GM10847 (cell line): ENCODE results near the gene RPTOR.
A peak's percentile ranks its signal among the peaks of the same experiment; 100 is the strongest.

Experiments used
- POLR2A ChIP-seq: IDR thresholded peaks from 2 replicates; pipeline ENCODE4 v1.6.1; 2011; ENCODE audit not compliant: insufficient read length; ENCODE audit errors: extremely low read depth

The RPTOR gene, protein sequence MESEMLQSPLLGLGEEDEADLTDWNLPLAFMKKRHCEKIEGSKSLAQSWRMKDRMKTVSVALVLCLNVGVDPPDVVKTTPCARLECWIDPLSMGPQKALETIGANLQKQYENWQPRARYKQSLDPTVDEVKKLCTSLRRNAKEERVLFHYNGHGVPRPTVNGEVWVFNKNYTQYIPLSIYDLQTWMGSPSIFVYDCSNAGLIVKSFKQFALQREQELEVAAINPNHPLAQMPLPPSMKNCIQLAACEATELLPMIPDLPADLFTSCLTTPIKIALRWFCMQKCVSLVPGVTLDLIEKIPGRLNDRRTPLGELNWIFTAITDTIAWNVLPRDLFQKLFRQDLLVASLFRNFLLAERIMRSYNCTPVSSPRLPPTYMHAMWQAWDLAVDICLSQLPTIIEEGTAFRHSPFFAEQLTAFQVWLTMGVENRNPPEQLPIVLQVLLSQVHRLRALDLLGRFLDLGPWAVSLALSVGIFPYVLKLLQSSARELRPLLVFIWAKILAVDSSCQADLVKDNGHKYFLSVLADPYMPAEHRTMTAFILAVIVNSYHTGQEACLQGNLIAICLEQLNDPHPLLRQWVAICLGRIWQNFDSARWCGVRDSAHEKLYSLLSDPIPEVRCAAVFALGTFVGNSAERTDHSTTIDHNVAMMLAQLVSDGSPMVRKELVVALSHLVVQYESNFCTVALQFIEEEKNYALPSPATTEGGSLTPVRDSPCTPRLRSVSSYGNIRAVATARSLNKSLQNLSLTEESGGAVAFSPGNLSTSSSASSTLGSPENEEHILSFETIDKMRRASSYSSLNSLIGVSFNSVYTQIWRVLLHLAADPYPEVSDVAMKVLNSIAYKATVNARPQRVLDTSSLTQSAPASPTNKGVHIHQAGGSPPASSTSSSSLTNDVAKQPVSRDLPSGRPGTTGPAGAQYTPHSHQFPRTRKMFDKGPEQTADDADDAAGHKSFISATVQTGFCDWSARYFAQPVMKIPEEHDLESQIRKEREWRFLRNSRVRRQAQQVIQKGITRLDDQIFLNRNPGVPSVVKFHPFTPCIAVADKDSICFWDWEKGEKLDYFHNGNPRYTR (N-terminal part only)

DNA sequence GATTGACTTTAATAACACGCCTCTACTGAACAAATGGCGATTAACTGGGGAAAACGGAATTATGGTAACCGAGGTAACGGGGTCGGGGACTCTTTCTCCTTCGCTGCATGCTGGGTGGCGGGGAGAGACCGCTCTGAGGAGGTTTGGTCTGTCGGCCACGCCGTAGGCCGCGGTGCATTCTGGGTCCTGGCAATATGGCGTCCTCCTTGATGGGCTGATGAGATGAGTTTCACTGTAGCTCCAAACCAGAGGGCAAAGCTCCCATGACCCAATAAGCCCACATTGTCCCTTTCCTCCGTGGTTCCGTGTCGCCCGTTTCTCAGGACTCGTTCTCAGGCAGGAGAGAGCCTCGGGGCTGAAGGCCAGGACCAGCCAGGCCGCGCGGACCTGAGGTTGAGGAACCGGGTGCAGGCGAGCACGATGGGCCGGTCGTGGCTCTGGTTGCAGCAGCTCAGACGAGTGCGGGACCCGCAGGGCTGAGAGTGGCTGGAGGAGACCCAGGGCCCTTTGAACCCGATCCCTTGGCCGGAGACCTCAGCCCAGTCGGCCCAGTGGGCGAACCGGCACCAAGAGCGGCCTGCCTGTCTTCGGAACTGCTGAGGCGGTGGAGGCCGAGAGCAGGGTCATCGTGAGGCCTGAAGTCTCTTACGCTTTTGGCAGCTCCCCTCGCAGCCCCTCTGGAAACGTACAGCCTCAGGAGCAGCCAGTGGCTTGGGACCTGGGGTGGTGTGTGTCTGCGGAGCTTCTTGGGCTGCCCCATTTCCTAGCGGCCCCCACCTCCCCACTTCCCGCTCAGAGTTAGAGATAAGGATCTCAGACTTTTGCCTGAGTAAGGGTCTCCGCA is at the start of gene RPTOR:
RPTOR (plus strand) TSS at position 184 of the 844 bp plus-strand sequence. CDS start 792 bp downstream, outside the sequence.
- peak; percentile 53 for TF ChIP-seq POLR2A

DNA sequence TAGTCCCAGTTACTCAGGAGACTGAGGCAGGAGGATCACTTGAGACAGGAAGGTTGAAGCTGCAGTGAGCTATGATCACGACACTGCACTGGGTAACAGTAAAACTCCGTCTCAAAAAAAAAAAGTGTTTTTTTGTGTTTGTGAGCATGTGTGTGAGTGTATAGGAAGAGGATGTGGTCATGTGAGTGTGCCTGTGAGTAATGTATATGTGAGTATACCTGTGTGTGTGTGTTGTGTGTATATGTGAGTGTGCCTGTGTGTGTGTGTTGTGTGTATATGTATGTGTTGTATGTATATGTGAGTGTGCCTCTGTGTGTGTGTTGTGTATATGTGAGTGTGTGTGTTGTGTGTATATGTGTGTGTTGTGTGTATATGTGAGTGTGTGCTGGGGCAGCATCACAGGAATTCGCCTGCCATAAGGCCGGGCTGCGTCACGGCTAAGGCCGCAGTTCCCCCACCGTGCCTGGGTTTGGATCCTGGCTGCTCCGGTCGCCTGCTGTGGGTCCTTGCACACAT is 46.9 kb upstream of the RPTOR start:
- no peak for TF ChIP-seq POLR2A

DNA sequence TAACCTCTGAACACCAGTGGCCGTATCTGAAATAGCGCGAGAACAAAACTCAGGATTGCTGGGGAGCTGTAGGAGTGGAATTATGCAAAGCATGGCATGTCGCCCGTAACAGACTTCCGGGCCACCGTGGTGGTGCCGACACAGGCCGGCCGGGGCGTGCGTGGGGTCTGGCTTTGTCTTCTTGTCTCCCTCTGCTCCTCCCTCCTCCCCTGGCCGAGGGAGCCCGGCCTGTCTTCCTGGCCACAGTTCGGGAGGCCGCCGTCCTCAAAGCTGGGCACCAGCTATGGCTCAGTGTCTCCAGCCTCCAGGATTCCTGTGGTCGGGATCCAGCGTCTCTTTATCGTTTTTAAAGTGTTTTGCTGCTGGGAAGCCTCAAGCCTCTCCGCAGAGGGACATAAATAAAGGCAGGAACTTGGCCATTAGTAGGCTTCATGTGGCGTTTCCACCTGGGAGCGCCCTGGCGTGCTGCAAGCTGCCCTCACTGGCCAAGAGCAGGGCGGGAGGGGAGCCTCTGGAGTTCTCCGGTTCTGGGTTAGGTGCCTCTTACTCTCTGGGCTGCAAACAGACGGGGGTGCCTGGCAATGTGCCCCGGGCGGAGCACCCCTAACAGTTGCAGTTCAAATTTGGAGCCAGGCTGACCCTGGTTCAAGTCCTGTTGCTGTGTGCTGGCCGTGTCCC is 46.3 kb upstream of the RPTOR start:
- TF ChIP-seq POLR2A, result no peak

DNA sequence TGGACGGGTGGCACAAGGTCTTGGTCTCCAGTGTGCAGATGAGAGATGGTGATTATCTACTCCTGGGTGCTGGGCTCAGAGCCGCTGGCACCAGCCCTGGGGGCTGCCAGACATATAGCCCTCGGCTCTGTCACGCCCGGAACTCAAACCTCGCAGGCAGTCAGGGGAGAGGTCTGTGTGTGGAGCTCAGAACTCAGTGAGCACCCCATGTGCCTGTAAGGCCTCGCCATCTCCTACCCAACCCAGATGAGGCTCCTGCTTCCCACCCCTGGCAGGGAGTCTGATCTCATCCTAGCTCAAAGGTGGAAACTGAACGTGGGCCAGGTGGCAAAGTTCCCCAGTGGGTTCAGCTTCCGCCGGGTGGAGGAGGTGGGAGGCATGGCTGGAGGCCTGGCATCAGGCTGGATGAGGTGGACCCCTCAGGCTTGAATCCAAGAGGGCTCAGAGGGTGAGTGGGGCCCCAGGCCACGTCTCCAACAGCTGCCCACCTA is 45.7 kb upstream of the RPTOR start:
- TF ChIP-seq POLR2A, result no peak

DNA sequence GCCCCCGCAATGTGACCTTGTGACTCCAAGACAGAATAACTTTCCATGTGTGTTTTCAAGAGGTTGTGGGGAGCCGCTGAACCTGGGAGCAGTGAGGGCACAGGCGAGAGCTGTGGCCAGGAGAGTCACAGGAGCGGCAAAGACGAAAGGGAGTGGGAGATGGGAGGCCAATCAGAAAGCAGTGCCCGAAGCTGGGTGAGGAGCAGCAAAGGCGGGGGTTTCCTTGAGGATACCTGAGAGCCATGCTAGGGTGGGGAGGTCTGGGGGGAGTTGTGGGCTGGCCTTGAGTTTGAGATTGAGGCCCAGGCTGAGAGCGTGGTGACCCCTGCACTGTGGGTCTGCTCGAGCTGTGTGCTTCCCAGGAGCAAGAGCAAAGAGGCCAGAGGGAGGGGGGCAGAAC is 45.1 kb upstream of the RPTOR start:
- TF ChIP-seq POLR2A, result no peak

DNA sequence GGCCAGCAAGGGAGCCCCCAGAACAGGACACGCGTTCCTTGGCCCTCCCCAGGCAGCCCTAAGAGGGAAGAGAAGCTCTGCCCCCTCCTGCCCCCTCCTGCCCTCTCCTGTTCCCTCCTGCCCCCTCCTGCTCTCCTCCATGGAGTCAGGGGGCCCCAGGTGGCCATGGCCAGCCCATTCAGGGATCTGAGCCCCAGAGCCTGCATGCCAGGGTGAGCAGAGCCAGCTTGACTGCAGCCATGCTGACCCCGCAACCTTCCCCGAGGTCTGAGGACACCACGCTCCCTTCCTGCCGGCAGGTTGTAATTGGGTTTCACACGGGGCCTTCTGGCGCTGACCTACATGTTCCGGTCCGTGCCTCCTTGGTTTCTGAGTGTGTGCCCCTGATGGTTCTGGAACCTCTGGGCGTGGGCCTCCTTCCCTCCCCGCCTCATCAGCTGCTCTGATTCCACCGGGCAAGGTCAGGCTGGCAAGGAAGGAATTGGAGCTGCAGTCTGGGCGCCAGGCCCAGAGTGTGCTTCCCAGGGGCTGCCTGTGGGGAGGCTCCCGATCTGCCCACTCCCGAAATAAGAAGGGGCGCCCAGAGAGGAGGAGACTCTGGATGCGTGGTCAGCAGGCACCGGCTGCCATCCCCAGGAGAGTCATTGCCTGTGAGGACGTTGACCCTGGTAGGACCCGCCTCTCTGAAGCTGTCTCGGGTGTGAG is 44.5 kb upstream of the RPTOR start:
- no peak for TF ChIP-seq POLR2A

DNA sequence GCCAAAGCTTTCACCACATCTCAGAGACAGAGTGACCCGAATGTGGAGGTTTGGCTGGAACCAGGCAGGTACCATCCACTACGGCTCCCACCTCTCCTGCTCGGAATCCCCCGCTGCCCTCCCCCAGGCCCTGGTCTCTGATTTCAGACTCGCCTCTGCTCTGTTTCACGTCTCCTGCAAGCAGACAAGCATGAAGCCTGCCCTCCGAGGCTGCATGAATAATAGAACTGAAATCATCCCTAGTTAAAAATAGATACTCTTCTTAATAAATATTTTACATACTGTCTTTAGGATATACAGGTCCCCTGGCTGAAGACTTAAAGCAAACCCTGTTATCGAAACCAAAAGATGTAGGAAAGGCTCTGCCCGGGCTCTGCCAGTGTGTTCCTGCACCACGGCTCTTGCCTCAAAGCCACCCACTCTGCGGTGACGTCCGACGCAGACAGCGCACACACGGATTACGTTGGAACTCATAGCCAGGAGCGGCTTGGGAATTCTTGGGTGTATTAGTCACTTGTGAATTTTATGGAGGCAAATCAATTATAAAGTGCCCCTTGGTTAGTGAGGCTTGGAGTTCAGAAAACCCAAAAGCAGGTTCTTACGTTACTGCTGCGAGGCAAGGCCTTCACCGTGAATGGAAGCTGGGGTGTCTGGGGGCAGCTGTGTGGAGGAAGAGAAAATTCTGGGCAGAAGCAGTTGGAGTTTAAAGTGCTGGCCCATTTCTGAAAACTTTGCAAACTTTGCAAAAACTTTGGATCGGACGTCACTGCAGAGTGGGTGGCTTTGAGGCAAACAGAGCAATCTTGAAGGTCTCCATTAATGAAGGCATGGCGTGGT is 42.7 kb upstream of the RPTOR start:
- no peak for TF ChIP-seq POLR2A

DNA sequence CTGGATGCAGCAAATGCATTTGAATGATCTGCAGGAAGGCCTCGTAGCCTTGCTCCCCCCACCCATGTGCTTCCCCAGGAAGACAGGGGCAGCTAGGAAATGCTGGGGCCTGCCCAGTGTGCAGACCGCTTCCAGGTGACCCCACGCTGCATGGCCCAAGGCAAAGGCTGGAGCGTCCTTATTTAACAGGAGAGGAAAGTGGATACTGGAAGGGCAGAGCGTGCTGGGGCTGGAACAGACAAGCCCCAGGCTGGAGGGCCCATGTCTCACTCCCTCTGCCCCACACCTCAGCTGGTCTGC is 42.1 kb upstream of the RPTOR start:
- TF ChIP-seq POLR2A, result no peak

DNA sequence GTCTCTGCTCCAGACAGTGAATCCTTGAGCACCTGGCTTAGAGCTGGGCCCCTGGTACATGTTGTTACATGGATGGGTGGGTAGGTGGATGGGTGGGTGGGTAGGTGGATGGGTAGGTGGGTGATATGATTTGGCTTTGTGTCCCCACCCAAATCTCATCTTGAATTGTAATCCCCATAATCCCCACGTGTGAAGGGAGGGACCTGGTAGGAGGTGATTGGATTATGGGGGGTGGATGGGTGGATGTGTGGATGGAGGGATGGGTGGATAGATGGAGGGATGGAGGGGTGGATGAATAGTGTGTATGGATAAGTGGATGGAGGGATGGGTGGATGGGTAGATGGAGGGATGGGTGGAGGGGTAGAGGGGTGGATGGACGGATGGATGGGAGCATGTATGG is 41.6 kb upstream of the RPTOR start:
- TF ChIP-seq POLR2A, result no peak

DNA sequence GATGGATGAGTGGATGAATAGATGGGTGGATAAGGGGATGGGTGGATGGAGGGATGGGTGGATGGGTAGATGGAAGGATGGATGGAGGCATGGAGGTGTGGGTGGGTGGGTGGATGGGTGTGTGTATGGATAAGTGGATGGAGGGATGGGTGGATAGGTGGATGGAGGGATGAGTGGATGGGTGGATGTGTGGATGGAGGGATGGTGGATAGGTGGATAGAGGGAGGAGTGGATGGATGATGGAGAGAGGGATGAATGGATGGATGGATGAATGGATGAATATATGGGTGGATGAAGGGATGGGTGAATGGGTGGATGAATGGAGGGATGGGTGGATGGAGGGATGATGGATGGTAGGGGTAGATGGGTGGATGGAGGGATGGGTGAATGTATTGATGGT is 40.7 kb upstream of the RPTOR start:
- no peak for TF ChIP-seq POLR2A

DNA sequence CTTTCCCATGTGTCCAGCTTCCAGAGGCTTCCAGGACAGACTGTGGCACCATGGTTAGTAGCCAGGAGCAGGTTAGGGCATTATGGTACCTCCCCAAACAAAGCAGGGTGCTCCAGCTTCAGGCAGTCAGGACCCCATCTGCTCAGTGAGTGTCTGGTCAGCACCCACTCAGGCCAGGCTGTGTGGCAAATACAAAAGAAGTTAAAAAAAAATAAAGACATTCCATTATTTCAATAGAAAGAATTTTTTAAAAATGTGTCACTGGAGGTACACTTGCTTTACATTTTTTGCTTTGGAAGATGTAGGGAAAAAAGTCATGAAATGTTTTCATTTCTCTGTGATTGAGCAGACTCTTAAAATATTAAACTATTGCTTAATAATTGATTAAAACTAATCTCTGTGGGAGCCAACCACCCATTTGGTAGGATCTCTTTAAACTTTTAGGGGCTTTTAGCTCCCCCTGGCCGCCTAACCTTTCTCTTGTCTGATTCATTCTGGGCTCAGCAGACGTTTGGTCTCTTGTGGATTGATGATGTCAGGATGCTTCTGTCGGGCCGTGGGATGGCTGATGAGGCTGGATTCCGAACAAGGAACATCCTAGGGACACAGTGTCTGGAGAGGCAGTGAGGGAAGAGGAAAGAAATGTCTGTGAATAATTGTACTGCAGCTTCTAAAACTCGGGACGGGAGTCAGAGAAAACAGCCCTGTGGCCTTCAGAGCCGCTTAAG is 39.8 kb upstream of the RPTOR start:
- TF ChIP-seq POLR2A, result no peak

DNA sequence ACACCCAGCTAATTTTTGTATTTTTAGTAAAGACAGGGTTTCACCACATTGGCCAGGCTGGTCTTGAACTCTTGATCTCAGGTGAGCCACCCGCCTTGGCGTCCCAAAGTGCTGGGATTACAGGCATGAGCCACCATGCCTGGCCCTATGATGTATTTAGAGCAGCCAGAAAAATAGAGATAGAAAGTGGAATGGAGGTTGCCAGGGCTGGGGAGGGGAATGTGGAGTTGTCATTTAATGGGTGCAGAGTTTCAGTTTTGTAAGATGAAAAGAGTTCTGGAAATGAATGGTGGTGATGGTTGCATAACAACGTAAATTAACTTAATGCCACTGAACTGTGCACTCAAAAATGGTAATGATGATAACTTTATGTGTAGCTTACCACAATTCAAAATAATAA is 36.7 kb upstream of the RPTOR start:
- no peak for TF ChIP-seq POLR2A
